GM23248 (cell line): Measurements from ENCODE around the gene EPM2A. TPM values are rescaled to one million over a fixed set of nuclear protein-coding genes. Genes with fewer than 3 reads are reported as not detected.
A peak's percentile ranks its signal among the peaks of the same experiment; 100 is the strongest.
"Not testable (repeated sequence)": the region's sequence is repeated elsewhere in the genome, so short reads cannot be mapped to it uniquely, and the experiment has no call there.

Experiments
- DNase-seq: peaks from one replicate; pipeline ENCODE4 v3.0.0-alpha.2; 2015
- H2AFZ ChIP-seq: fragments of 200-600 bp; sonication (generic); 2 replicates; pipeline ENCODE4 v1.6.1; 2016; ENCODE audit warnings: antibody characterized with exemption
- H3F3A ChIP-seq: fragments of 200-600 bp; sonication (generic); 2 replicates; pipeline ENCODE4 v1.6.1; 2016; ENCODE audit warnings: mild to moderate bottlenecking, antibody characterized with exemption, mixed run types; ENCODE audit not compliant: insufficient read depth
- H3K27ac ChIP-seq: fragments of 200-600 bp; sonication (generic); 2 replicates; pipeline ENCODE4 v1.5.1; 2016; ENCODE audit warnings: mild to moderate bottlenecking
- H3K27me3 ChIP-seq: fragments of 200-600 bp; sonication (generic); replicated peaks from 2 replicates; pipeline ENCODE4 v1.6.1; 2016; ENCODE audit warnings: mild to moderate bottlenecking; ENCODE audit not compliant: insufficient read depth
- H3K36me3 ChIP-seq: fragments of 200-600 bp; sonication (generic); 2 replicates; pipeline ENCODE4 v1.6.1; 2016; ENCODE audit warnings: low read depth, mild to moderate bottlenecking
- H3K4me1 ChIP-seq: fragments of 200-600 bp; sonication (generic); 2 replicates; pipeline ENCODE4 v1.6.1; 2016; ENCODE audit warnings: mild to moderate bottlenecking; ENCODE audit not compliant: insufficient read depth
- H3K4me2 ChIP-seq: fragments of 200-600 bp; sonication (generic); one replicate; pipeline ENCODE4 v1.6.1; 2016; ENCODE audit warnings: mild to moderate bottlenecking; ENCODE audit not compliant: unreplicated experiment
- H3K4me3 ChIP-seq: fragments of 200-600 bp; sonication (generic); 2 replicates; pipeline ENCODE4 v1.5.1; 2016; ENCODE audit warnings: mild to moderate bottlenecking
- H3K79me2 ChIP-seq: fragments of 200-600 bp; sonication (generic); 2 replicates; pipeline ENCODE4 v1.6.1; 2016; ENCODE audit warnings: mild to moderate bottlenecking; ENCODE audit not compliant: insufficient read depth
- H3K9ac ChIP-seq: fragments of 200-600 bp; sonication (generic); 2 replicates; pipeline ENCODE4 v1.6.1; 2016; ENCODE audit warnings: mild to moderate bottlenecking
- H3K9me2 ChIP-seq: fragments of 200-600 bp; sonication (generic); 2 replicates; pipeline ENCODE4 v1.6.1; 2016; ENCODE audit warnings: mixed run types, mild to moderate bottlenecking, moderate library complexity; ENCODE audit not compliant: insufficient read depth
- H3K9me3 ChIP-seq: fragments of 200-600 bp; sonication (generic); one replicate; pipeline ENCODE4 v1.6.1; 2017; ENCODE audit warnings: low read depth
- H4K20me1 ChIP-seq: fragments of 200-600 bp; sonication (generic); 2 replicates; pipeline ENCODE4 v1.6.0; 2016; ENCODE audit not compliant: insufficient read depth
- EZH2 ChIP-seq: fragments of 200-600 bp; sonication (generic); IDR thresholded peaks from 2 replicates; pipeline ENCODE4 v1.6.1; 2018; ENCODE audit warnings: antibody characterized with exemption, mild to moderate bottlenecking; ENCODE audit not compliant: insufficient read depth, poor library complexity, severe bottlenecking
- EZH2phosphoT487 ChIP-seq: fragments of 200-600 bp; sonication (generic); IDR thresholded peaks from 2 replicates; pipeline ENCODE4 v1.6.1; 2018; ENCODE audit warnings: antibody characterized with exemption, moderate library complexity, mild to moderate bottlenecking, low read depth; ENCODE audit not compliant: insufficient read depth
- WGBS, 2 experiments: methylation state at CpG; one replicate each; pipeline ENCODE4 v1.1.6; 2015 to 2017; ENCODE audit warnings: low lambda C conversion rate in 2 of 2, low coverage in 1 of 2; ENCODE audit errors: missing lambda C conversion rate in 2 of 2; 5-methylcytosine and 5-hydroxymethylcytosine counted together
- in situ Hi-C: fragments of 300-500 bp; cut with MboI; formaldehyde crosslinking; loops from 2 replicates; pipeline ENCODE4 v1.15.0; 2020
- polyA plus RNA-seq: library from polyadenylated mRNA; unstranded; fragments of >200 nt; fragmentation: Nextera tagmentation; extraction: Ambion mirVana; gene quantifications from 2 replicates; pipeline ENCODE4 v1.2.1, GENCODE V29; 2016
- total RNA-seq: library from RNA; depleted of rRNA; stranded (reverse); fragments of >200 nt; shearing (Covaris generic); gene quantifications from 2 replicates; pipeline ENCODE4 v1.2.3, GENCODE V29; 2014

Gene EPM2A
- total and polyA plus RNA-seq, 2 experiments from 2014 or later: 2.7 to 3.5 TPM

DNA sequence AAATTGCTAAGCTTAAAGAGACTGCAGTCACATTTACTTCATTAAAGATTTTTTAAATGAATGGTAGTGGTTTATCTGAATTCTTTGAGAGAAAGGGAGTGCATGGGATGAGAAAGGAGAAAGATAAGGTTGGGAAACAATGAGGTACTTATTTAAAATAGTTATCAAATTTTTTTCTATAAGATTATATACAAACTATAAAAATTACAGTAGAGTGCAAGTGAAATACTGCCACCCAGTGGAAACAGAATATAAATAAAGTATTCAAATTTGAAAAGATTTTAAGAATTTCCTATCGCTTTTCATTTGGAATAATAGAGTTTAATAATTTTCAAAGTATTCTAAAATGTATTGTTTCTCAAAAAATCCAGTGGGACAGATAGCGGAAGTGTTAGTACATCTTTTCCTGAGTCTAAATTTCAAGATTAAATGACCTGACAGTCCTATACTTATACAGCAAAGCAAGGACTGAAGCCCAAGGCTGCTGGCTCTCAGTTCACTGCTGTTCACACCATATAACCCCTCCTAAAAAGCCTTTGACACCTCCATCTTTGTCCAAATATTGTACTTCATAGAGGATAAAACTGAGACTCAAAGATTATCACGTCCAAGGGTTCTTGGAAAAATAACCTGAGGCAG is 31.1 kb downstream of the EPM2A start:
- Histone ChIP-seq H3K9ac (no peak overlapping the region), H3K4me2 (no peak overlapping the region), H4K20me1 (no peaks in the 10 kb centered on the region), H3K9me3 (no peaks in the 10 kb centered on the region), H3K9me2 (no peaks in the 10 kb centered on the region), H3K36me3 (no peaks in the 10 kb centered on the region), H3K27me3 (no peaks in the 10 kb centered on the region), H3K27ac (no peak overlapping the region), H3F3A (peaks cover 7% of the 10 kb centered on the region), H2AFZ (peak overlapping the region; percentile 15; the same call in 1 of the 2 replicates), H3K79me2 (no peaks in the 10 kb centered on the region), H3K4me3 (no peak overlapping the region), H3K4me1 (peaks cover 24% of the 10 kb centered on the region)
- in situ Hi-C loops: no loop called here
- peak; percentile 56 for DNase-seq
- 50 to 51% methylated on average over 3 of the region's 3 CpGs for WGBS, 2 experiments
- TF ChIP-seq EZH2phosphoT487: no peak
- no peak for TF ChIP-seq EZH2

DNA sequence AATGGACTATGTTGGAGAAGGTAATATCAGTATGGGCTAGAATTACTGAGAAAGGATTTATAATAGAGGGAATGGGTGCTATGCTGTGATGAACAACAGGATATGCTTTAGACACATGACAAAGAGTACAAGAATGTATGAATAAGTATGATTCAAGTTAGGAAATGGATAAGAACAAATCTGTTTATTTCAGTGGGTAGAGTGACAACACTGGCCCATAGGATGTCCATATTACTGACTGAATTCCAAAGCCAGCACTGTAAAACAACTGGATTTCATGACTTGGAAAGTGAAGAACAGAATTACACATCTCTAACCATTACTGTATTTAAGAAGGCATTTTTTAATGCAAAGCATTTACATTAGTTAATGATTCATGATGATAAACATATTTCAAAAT is 35.9 kb downstream of the EPM2A start:
- Histone ChIP-seq H3K27me3 (no peaks in the 10 kb centered on the region), H2AFZ (no peak overlapping the region), H3K4me3 (no peak overlapping the region), H4K20me1 (no peaks in the 10 kb centered on the region), H3F3A (peaks cover 12% of the 10 kb centered on the region), H3K27ac (peak overlapping the region; percentile 32), H3K36me3 (no peaks in the 10 kb centered on the region), H3K4me2 (peak overlapping the region; percentile 67), H3K9me2 (no peaks in the 10 kb centered on the region), H3K4me1 (peaks cover 20% of the 10 kb centered on the region), H3K79me2 (no peaks in the 10 kb centered on the region), H3K9me3 (no peaks in the 10 kb centered on the region), H3K9ac (no peak overlapping the region)
- in situ Hi-C loops: no loop called here
- peak; percentile 72 for DNase-seq
- TF ChIP-seq EZH2phosphoT487: no peak
- no peak for TF ChIP-seq EZH2

DNA sequence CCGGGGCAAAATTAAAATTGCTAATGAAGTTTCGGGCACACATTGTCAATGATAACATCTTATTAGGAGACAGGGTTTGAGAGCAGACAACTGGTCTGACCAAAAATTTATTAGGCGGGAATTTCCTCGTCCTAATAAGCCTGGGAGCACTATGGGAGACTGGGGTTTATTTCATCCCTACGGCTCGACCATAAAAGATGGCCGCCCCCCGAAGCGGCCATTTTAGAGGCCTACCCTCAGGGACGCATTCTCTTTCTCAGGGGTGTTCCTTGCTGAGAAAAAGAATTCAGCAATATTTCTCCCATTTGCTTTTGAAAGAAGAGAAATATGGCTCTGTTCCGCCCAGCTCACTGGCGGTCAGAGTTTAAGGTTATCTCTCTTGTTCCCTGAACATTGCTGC is 37.9 kb downstream of the EPM2A start:
- H2AFZ ChIP-seq, H3K4me2 ChIP-seq, H3K27ac ChIP-seq, DNase-seq, H3K9me3 ChIP-seq, H4K20me1 ChIP-seq, H3K27me3 ChIP-seq, H3K4me3 ChIP-seq, H3K36me3 ChIP-seq, H3K9me2 ChIP-seq, in situ Hi-C loops, H3K9ac ChIP-seq, H3K79me2 ChIP-seq: not testable (repeated sequence)
- Histone ChIP-seq H3F3A (peaks cover 12% of the 10 kb centered on the region), H3K4me1 (peaks cover 20% of the 10 kb centered on the region)
- WGBS, 2 experiments: 94 to 95% methylated on average over 12 of the region's 12 CpGs

DNA sequence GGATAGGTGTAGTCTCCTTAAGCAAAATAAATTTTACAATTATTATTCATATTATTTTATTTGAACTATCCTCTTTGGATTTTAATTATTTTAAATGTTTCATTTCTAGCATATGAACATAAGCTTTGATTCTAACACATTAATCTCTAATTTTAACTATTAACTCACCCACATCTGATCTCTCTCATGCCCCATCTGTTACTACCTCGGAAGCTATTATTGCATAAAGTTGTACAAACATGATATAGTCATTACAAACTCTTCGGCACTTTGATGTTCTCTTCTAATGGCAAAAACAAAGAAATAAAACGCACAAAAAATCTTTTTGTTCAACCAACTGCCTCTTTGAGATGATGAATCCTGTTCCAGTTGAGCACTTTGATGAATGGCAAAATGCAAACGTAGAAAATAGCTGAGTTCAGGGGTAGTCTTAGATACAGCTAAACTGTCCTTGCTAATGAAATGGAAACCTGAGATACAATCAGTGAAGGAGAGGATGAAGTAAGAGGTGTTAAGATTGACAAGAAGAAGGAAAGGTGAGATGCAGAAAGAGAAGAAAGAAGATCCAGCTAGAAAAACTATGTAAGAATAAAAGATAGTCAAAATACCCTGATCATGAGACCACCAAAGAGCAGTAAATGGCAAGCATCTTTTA is 41.1 kb downstream of the EPM2A start:
- Histone ChIP-seq H3K27ac (no peak overlapping the region), H3K79me2 (no peaks in the 10 kb centered on the region), H3K4me1 (peaks cover 4% of the 10 kb centered on the region), H3K4me3 (no peak overlapping the region), H3F3A (peaks cover 4% of the 10 kb centered on the region), H3K36me3 (no peaks in the 10 kb centered on the region), H3K27me3 (no peaks in the 10 kb centered on the region), H3K9me2 (no peaks in the 10 kb centered on the region), H4K20me1 (no peaks in the 10 kb centered on the region), H3K4me2 (no peak overlapping the region), H2AFZ (no peak overlapping the region), H3K9me3 (no peaks in the 10 kb centered on the region), H3K9ac (no peak overlapping the region)
- no peak for DNase-seq
- no peak for TF ChIP-seq EZH2
- no peak for TF ChIP-seq EZH2phosphoT487
- in situ Hi-C loops: no loop called here
- WGBS, 2 experiments: 89 to 93% methylated on average over 4 of the region's 4 CpGs

DNA sequence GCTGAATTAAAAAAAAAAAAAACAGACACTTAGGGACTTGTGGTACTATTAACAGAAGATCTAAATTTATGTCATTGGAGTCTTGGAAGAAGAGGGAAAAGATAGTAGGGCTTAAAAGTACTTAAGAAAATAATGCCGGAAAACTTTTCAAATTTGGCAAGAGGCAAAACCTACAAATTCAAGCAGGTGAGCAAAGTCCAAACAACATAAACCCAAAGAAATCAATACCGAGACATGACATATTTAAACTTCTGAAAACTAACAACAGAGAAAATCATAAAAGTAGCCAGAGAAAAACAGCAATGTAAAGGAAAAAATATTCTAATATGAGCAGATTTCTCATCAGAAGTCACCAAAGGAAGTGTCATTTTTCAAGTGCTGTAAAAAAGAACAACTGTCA is 44.4 kb downstream of the EPM2A start:
- WGBS, 2 experiments: 94 to 97% methylated on average over 2 of the region's 2 CpGs
- no peak overlapping the region for H2AFZ ChIP-seq

More for the DNA sequence above, 44.4 kb downstream of the EPM2A start:
- no peak for TF ChIP-seq EZH2
- no peak for TF ChIP-seq EZH2phosphoT487
- peaks cover 13% of the 10 kb centered on the region for H3K4me1 ChIP-seq
- no peaks in the 10 kb centered on the region for H3K9me2 ChIP-seq
- in situ Hi-C loops: no loop called here
- no peaks in the 10 kb centered on the region for H4K20me1 ChIP-seq
- no peak for DNase-seq
- no peaks in the 10 kb centered on the region for H3K9me3 ChIP-seq
- H3K27ac ChIP-seq: no peak overlapping the region
- H3K4me2 ChIP-seq: no peak overlapping the region
- no peaks in the 10 kb centered on the region for H3K36me3 ChIP-seq
- no peak overlapping the region for H3K9ac ChIP-seq
- H3K4me3 ChIP-seq: no peak overlapping the region
- no peaks in the 10 kb centered on the region for H3K27me3 ChIP-seq
- no peaks in the 10 kb centered on the region for H3K79me2 ChIP-seq
- peaks cover 13% of the 10 kb centered on the region; the same call in 1 of the 2 replicates for H3F3A ChIP-seq
